ENCODE measurements around the gene EGFL7.
"Not testable (repeated sequence)": the region's sequence is repeated elsewhere in the genome, so short reads cannot be mapped to it uniquely, and the experiment has no call there.

The EGFL7 gene

DNA sequence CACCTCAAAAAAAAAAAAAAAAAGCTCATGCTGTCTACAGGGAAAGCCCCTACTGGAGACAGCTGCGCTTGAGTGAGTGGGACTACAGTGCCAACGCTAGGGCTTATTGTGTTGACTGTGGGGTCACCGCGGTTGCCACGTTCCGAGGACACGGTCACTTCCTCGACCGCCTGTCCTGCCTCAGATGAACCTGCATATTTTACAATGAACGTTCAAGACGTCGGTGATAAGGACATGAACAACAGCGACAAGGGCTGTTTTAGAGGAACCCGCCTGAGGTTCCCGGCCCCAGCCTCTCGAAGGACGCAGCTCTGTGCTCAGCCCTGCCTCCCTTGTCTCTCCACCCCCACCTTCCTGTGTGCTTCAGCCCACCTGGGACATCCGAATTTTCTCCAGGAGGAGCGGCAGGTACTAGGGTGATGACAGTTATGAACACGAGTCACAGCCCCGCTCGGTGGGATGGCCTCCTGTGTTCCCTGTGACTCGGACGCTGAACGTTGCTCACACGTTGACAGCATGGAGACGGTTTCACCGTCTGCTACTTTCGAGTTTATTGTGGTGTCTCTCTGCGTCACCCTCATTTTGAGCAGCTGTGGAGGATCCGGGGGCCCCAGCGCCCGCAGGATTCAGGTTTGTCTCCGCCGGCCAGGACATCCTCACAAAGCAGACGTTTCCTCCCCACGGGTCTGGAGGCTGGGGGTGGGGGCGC is 38.4 kb downstream of the EGFL7 start:
- peak; percentile 62 for DNase-seq

DNA sequence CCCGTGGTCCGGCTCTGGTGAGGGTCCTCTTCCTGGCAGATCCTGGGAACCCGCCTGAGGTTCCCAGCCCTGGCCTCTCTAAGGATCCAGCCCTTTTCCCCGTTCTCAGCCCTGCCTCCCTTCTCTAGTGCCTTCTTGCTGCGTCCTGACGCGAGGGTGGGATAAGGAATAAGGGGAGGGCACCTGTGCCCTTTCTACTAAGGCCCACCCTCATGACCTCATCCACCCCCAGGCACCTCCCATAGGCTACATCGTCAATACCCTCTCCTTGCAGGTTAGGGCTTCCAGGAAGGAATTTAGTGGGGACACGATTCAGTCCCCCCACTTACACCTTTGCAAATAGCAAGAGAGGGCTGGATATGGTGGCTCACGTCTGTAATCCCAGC is 38.9 kb downstream of the EGFL7 start:
- no peak for DNase-seq

DNA sequence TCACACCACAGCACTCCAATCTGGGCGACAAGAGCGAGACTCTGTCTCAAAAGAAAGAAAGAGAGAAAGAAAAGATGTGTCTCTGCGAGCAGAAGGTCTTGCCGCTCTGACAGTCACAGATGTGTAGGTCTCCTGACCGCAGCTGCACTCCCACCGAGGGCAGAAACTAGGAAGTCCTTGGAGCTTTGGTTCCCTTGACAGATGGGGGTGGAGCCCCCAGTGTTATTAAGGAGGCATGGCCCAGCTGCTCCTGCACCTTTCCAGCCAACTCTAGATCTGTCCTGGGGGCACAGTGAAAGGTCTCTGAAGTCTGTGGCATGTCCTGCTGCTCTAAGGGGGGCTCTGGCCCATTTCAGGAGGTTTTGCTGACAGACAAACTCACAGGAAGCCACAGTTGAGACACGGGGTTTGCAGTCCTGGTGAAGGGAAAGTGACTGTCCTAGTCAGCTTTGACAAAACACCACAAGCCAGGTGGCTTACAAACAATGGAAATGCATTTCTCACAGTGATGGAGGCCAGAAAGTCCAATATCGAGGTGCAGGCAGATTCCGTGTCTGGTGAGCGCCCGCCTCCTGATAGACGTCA is 40.7 kb downstream of the EGFL7 start:
- no peak for DNase-seq

DNA sequence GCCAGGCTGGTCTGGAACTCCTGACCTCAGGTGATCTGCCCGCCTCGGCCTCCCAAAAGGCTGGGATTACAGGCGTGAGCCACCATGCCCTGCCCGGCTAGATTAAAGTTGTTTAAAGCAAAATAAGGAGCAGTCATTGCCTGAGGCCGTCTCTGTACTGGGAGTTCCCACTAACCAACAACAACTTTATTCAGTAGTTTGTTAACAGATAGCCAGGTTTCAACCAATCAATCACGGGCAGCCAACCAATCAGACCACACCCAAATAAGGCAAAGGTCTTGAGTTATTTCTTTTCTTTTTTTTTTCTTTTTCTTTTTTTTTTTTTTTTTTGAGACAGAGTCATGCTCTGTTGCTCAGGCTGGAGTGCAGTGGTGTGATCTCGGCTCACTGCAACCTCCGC is 42.0 kb downstream of the EGFL7 start:
- not testable (repeated sequence) for DNase-seq

DNA sequence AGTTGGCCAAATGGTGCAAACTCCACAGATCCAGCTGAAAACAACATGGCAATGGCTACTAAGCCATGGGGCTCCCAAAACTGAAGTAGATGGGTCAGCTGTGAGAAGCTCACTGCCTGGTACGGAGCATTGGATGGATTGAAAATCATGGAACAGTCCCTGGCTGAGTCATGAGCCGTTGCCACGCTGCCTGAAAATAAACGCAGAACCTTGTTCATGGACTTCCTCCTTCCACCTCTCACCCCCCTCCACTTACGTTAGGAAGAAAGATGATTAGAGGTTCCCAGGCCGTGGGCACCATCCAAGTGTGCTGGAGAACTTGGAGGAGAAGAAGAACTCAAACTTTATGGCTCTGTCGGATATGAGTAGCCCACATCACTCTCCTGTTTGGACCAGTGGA is 42.8 kb downstream of the EGFL7 start:
- DNase-seq: no peak

DNA sequence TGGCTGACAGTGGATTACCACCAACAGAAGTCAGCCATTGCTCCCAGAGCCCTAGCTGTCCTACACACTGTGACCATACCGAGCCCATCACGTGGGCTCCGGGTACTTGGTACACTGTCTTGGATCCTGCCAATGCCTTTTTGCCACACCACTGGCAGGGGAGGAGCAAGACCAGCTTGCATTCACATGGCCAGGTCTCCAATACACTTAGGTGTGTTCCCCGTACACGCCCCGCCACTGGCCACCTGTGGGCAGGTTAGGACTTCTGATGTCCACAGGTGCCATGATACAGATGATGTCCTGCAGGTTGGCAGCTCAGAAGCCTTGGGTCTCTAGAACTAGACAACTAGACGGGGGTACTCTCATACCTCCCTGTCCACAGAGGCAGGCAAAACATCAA is 44.3 kb downstream of the EGFL7 start:
- no peak for DNase-seq

DNA sequence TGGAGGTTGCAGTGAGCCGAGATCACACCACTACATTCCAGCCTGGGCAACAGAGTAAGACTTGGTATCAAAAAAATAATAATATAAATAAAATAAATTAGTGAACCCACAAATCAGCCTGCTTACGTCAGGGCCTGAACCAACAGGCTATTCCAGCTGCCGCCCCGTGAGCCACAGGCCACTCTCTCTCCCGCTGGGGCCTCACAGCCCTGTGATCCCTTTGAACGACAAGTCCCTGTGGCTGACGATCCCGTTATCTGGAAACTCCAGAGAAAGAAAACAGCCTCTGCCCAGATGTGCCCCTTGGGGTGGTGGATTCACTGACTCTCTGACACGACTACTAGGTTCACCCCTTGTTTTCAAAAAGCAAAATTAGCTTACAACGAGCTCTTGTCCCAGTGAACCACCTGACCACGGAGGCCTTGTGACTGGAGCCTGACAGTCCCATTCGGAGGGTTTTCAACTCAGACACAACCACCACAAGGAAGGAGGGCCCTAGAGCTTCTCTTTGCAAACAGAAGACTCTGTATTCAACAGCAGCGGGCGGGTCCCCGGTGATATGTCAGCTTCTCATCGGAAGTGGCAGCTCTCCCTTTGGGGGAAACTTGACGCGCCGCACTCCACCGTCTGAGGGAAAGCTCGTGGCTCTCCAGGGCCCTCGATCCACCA is 45.3 kb downstream of the EGFL7 start:
- no peak for DNase-seq

DNA sequence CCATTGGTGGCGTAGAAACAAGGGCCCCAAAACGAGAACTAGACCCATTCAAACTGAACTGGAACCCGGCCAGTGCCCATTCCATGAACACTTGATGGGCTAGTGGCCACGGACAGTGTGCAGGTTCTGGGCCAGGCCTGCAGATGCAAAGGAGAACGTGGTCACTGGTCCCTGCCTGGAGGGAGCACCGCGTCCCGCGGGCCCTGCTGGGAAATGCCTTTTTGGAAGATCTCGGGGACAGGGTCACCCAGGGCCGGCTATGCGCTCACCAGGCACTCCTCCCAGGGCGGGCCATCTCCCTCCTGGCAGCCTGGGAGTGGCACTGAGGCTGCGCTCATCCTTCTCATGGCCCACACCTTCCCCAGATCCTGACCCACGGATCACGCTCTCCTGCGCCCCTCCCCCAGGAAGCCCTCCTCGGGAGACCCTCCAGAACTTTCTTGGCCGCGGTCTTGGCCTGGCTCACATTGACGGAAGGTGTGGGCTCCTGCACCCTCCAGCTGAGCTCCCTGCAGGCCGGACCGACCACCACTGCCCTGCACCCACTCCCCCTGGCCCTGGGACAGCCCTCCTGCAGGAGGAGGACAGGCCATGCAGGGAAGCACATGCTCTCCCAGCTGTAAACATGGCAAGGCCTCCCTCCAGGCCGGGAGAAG is 46.9 kb downstream of the EGFL7 start:
- DNase-seq: no peak

DNA sequence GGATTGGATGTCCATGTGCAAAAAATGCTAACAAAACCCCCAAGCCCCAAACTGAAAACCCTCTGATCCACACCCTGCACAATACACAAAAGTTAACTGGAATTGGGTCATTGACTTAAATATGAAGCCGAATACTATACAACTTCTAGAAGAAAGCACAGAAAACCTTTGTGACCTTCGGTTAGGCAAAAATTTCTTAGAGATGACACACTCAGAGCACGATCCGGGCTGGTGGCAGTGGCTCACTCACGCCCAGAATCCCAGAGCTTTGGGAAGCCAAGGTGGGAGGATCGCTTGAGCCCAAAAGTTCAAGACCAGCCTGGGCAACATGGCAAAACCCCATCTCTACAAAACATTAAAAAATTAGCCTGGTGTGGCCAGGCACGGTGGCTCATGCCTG is 47.8 kb downstream of the EGFL7 start:
- no peak for DNase-seq

DNA sequence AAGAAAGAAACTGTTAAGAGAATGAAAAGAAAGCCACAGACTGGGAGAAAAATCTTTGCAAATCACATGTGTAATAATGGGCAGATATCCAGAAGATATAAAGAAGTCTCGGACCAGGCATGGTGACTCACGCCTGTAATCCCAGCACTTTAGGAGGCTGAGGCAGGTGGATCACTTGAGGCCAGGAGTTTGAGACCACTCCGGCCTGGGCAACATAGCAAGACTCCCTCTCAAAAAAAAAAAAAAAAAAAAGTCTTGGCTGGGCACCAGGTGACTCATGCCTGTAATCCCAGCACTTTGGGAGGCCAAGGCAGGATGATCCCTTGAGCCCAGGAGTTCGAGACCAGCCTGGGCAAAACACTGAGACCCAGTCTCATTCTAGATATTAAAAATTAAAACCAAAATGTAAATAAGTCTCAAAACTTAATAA is 48.5 kb downstream of the EGFL7 start:
- DNase-seq: not testable (repeated sequence)

DNA sequence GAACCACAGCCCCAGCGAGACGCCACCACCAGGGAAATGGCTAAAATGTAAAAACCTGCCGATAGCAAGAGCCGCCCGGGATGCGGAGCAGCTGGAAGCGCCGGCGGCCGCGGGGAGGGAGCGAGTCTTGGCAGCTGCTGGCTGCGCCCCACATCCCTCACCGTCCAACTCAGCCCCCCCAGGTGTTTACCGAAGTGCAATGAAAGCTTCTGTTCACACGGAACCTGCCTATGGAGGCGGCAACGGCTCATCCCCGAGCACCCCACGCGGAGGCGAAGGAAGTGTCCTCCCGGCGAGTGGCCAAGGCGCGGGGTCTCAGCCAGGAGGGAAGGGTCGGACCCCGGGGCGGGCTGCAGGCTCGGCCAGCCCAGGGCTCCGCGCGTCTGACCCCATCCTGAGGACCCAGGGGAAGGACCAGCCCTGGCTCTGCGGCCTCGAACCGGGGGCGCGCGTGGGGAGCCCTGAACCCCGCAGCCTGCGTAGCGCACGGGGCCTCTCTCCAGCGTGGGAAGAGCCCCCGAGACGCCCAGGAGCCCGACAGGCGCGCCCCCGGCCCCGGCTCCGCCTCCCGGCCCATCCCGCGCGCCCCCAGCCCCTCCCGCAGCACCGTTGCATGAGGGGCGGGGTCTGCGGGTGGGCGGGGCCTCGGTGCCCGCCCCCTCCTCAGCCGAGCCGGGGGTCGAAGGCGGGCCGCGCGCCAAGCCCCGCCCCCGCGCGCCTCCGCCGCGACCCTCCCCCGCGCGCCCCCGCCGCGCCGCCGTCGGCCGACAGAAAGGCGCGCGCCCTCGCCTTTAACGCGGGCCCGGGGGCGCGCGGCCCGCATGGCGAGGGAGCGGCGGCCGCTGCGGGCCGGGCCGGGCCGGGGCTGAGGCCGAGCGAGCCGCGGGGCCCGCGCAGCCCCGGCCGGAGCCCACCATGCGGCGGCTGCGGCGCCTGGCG is 49.3 kb downstream of the EGFL7 start, which contains the start of gene DIPK1B:
DIPK1B (plus strand) TSS at position 822 of the 939 bp plus-strand sequence; CDS start at position 916, 94 bp downstream.
- DNase-seq: no peak

DNA sequence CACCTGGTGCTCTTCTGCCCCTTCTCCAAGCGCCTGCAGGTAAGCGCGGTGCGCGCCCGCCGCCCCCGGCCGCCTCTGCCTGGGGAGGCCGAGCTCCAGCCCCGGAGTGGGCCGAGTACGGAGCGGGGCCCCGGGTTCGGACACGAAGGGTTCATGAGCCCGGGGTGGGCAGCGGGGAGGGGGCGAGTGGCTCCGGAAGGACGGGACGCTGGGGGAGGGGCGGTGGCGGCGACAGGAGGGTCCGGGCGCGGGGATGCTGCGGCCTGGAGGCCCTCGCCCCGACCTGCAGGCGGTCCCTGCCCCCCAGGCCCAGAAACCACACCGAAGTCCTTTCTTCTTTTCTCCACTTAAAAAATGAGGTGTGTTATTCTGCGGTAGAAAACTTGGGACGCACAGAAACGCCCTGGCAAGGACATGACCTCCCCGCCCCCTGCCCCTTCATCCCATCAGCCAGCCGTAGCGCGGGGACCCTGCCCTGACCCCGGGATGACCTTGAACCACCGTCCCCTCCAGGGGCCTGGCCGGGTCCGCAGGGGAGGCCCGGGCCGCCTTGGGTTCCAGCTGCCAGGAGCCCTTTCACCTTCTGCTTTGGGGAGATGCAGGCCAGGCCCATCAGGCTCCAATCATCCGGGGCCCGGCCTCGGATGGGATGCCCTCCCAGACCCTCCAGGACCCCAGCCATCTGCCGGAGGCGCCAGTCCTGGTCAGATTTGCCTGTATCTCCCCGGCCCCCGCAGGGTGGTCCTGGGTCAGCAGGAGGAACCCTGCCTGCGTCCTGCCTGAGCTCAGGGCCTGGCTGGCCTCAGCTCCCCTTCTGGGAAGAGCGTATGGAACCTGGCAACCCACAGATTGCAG is 50.2 kb downstream of the EGFL7 start:
- no peak for DNase-seq

DNA sequence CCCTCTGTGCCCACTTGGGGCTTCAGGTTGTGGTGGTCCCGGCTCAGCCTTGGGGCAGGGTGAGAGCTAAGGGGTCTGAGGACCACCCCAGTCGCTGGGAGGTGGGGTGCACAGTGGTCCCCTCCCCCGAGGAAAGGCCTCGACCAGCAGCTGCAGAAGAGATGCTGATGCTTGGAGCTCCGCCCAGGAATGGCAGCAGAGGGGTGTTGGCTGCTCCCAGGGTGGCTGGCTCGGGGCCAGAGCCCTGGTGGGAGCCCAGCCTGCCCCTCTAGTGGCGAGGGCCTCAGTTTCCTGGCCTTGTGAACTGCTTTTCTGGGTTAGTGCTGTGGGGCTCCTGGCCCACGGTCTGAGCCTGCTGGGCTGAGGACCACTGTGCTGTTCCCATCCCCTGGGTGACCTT is 50.8 kb downstream of the EGFL7 start:
- no peak for DNase-seq

DNA sequence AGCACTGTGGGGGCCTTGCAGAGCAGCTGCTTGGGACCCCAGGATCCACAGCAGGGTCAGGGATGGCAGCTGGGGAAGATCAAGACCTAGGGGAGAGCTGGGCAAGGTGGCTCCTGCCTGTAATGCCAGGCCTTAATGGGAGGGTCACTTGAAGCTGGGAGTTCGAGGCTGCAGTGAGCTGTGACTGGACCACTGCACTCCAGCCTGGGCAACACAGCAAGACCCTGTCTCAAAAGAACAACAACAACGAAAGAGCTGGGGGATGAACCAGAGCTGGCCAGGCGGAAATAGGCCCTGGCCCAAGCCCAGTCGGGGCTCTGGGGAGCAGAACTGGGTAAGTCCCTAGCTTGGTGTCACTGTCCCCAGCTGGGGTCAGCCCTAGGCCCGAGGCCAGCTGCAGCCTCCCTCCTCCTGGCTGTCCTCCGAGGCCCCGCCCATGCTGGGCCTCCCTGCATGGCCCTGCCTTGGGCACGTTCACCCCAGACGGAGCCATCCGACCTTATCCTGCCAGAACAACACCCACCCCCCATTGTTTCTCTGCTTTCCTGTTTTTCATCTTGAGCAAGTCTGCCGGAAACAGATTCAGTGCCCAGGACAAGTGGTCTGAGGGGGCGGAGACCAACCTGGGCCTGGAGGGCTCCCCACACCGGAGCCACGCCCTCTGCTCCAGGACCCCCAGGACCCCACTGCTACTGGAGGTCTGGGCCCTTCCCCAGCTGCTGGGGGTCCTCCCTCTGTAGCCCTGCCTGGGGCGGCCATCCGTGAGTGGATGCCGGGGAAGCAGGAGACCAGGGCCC is 51.6 kb downstream of the EGFL7 start:
- DNase-seq: no peak

DNA sequence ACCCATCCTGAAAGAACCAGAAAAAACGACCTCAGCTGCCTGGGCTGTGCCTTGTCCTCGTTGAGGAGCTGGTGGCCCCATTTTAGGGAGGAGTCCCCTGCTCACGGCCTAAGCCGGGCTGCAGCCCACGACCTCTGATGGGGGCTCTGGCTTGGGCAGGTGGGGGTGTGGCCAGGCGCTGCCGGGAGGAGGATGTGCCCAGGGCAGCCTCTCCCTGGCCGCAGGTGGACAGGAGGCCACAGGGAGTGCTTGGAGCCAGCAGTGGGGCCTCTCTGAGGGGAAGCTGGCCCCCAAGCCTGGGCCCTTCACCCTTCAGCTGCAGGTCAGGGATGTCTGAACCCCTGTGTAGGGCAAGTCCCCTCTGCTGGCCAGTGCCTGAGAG is 52.2 kb downstream of the EGFL7 start:
- no peak for DNase-seq

DNA sequence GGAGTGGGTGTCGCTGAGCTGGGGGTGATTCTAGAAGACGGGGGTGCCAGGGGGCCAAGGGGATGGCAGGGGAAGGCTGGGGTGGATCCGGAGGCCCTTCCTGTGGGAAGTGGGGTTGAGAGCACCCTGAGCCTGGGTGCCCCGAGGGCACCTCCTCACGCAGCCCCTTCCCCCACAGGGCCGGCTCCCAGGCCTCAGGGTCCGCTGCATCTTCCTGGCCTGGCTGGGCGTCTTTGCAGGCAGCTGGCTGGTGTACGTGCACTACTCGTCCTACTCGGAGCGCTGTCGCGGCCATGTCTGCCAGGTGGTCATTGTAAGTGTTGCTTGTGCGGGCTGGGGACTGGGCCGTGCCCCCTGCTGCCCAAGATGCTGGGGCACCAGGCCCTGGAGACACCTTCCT is 54.7 kb downstream of the EGFL7 start:
- no peak for DNase-seq

DNA sequence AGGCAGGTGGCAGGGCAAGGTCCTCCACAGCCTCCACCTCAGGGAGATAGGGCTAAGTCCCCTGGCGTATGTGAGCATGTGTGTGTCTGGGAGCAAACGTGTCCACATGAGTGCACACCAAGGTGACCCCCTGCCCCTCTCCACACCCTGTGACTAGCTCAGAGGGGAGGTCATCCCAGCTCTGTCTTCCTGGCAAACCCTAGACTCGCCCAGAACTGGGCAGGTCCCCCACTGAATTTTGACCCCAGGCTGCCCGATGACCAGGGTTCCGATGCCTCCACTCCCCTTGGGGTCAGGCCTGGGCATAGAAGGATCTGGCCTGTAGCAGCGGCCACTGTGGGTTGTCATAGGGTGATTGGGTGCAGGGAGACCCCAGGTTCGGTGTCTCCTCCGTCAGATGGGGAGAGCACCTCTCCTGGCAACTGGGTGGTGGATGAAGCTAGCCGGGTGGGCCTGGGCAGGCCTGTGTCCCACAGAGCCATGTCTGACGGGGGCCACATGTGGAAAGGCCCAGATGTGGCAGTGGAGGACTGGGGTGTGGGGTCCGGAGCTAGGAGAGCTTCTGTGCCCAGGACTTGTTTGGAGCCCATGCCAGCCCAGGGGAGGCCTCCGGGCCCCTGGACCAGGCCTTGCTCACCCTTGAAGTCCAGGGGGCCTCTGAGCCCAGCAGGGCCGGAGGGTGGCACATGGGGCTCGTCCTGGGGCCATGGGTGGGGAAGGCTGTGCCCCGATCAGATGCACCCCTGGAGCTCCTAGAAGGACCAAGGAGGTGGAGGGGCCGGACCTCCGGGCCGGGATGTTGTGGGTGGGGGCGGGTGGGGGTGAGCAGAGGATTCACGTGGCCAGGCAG is 55.9 kb downstream of the EGFL7 start:
- no peak for DNase-seq

DNA sequence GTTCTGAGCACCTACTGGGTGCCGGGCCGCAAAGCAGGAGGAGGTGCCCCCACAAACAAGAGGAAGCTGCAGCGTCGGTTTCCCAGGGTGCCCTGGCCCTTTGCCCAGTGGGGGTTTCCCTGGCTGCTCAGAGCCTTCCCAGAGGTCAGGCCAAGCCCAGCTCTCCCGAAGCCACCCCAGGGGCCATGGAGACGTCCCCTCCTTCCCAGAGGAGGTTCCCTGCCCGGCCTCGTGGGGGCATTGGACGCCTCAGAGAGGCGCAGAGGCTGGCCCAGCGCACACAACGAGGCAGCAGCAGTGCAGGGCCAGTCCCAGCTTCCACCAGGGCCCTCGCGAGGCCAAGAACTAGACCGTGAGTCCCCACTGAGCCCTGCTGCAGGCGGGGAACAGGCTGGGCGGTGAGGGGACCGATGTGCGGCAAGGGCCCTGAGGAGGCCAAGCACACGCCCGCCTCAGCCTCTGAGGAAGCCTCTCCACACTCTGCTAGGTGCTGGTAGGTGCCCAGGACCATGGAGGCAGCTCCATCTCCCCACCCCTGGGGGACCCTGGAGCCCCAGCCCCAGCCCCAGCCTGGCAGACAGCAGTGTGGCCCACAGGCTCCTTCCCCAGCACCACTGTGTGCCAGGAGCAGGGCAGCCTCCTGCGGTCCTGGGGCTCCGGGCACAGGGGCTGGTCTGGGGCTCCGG is 56.6 kb downstream of the EGFL7 start:
- DNase-seq: no peak

DNA sequence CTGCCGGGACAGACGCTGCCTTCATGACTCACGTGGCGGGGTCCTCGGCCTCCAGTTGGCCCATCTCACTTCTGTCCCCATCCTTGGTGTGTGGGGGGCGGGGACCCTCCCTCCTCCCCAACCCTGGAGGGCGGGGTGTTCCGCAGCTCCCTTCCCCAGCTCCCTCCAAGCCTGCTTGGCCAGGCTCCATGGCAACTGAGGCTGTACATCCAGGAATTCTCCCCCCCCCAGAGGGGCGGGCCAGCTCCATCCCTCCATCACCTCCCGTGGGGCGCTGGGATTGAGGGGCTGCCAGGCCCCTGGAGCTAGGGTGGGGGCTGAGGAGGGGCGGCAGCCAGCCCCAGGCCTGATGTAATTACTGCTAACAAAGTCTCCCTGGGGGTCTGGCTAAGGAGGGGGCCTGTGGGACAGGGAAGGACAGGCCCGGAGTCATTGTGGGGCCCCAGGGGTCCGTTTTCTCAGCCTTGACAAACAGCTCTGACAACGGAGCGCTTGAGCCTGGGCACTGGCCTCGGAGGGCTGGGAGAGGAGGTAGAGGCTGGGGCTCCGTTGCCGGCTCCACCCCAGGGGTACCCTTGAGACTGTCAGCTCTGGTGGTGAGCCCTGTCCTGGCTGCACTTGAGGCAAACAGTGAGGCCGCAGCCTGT is 57.7 kb downstream of the EGFL7 start:
- no peak for DNase-seq
